GM23338 (cell line): Measurements from ENCODE around the gene GNAO1. TPM values are rescaled to one million over a fixed set of nuclear protein-coding genes. Genes with fewer than 3 reads are reported as not detected.

ENCODE experiments used
- ATAC-seq: fragments of 200-7000 bp; cut with Tn5 transposase; 3 replicates; pipeline ENCODE4 v1.9.1; 2020
- DNase-seq: peaks from one replicate; pipeline ENCODE4 v3.0.0-alpha.2; 2015; ENCODE audit warnings: low spot score
- H2AFZ ChIP-seq: fragments of 200-600 bp; sonication (generic); 2 replicates; pipeline ENCODE4 v1.8.0; 2016; ENCODE audit warnings: antibody characterized with exemption, mild to moderate bottlenecking, moderate library complexity
- H3F3A ChIP-seq: fragments of 200-600 bp; sonication (generic); replicated peaks from 2 replicates; pipeline ENCODE4 v1.8.0; 2017; ENCODE audit warnings: antibody characterized with exemption, mixed run types, low read depth
- H3K27ac ChIP-seq: fragments of 200-600 bp; sonication (generic); 2 replicates; pipeline ENCODE4 v1.6.1; 2016; ENCODE audit warnings: low read depth
- H3K27me3 ChIP-seq: fragments of 200-600 bp; sonication (generic); 2 replicates; pipeline ENCODE4 v1.8.0; 2016; ENCODE audit warnings: mild to moderate bottlenecking, mixed run types, moderate library complexity; ENCODE audit not compliant: insufficient read depth
- H3K36me3 ChIP-seq: fragments of 200-600 bp; sonication (generic); 2 replicates; pipeline ENCODE4 v1.8.0; 2016; ENCODE audit warnings: mild to moderate bottlenecking; ENCODE audit not compliant: insufficient read depth
- H3K4me1 ChIP-seq: fragments of 200-600 bp; sonication (generic); 2 replicates; pipeline ENCODE4 v1.8.0; 2016; ENCODE audit warnings: mild to moderate bottlenecking, moderate library complexity; ENCODE audit not compliant: insufficient read depth
- H3K4me2 ChIP-seq: fragments of 200-600 bp; sonication (generic); 2 replicates; pipeline ENCODE4 v1.7.1; 2017; ENCODE audit warnings: mixed run types
- H3K4me3 ChIP-seq: fragments of 200-600 bp; sonication (generic); 2 replicates; pipeline ENCODE4 v1.6.1; 2016; ENCODE audit warnings: mixed run types
- H3K79me2 ChIP-seq: fragments of 200-600 bp; sonication (generic); replicated peaks from 2 replicates; pipeline ENCODE4 v1.8.0; 2017; ENCODE audit warnings: mild to moderate bottlenecking; ENCODE audit not compliant: insufficient read depth
- H3K9me2 ChIP-seq: fragments of 200-600 bp; sonication (generic); 2 replicates; pipeline ENCODE4 v1.8.0; 2017; ENCODE audit not compliant: insufficient read depth
- H4K20me1 ChIP-seq: fragments of 200-600 bp; sonication (generic); replicated peaks from 2 replicates; pipeline ENCODE4 v1.8.0; 2017; ENCODE audit warnings: mild to moderate bottlenecking; ENCODE audit not compliant: insufficient read depth
- H3K27ac Mint-ChIP-seq: 2 replicates; pipeline ENCODE4 v1.8.0; 2020; ENCODE audit warnings: inconsistent platforms, mild to moderate bottlenecking, moderate library complexity, mixed read lengths
- H3K27me3 Mint-ChIP-seq: 3 replicates; pipeline ENCODE4 v1.8.0; 2022; ENCODE audit warnings: low read depth, mild to moderate bottlenecking, moderate library complexity, mixed read lengths, inconsistent platforms; ENCODE audit not compliant: insufficient read depth, poor library complexity
- H3K36me3 Mint-ChIP-seq: 3 replicates; pipeline ENCODE4 v1.8.0; 2021; ENCODE audit warnings: low read depth, mild to moderate bottlenecking, inconsistent platforms, moderate library complexity, mixed read lengths
- H3K4me1 Mint-ChIP-seq: 3 replicates; pipeline ENCODE4 v1.8.0; 2020; ENCODE audit warnings: mild to moderate bottlenecking, inconsistent platforms, mixed read lengths
- H3K4me3 Mint-ChIP-seq: 3 replicates; pipeline ENCODE4 v1.8.0; 2021; ENCODE audit warnings: moderate library complexity, mild to moderate bottlenecking, inconsistent platforms, mixed read lengths
- H3K9me3 Mint-ChIP-seq: 3 replicates; pipeline ENCODE4 v1.8.0; 2020; ENCODE audit warnings: moderate library complexity, mild to moderate bottlenecking, inconsistent platforms, mixed read lengths
- EZH2 ChIP-seq: fragments of 200-600 bp; sonication (generic); IDR thresholded peaks from one replicate; pipeline ENCODE4 v1.8.0; 2017; ENCODE audit warnings: antibody characterized with exemption, mild to moderate bottlenecking, low read depth; ENCODE audit not compliant: unreplicated experiment
- EZH2phosphoT487 ChIP-seq: fragments of 200-600 bp; sonication (generic); IDR thresholded peaks from one replicate; pipeline ENCODE4 v1.8.1; 2018; ENCODE audit warnings: antibody characterized with exemption; ENCODE audit not compliant: unreplicated experiment
- JUNB ChIP-seq: IDR thresholded peaks from one replicate; pipeline ENCODE4 v1.6.1; 2016; ENCODE audit warnings: antibody characterized with exemption; ENCODE audit not compliant: unreplicated experiment
- NANOG ChIP-seq: IDR thresholded peaks from 2 replicates; pipeline ENCODE4 v1.6.1; 2016; ENCODE audit warnings: antibody characterized with exemption, borderline replicate concordance
- POLR2AphosphoS5 ChIP-seq: IDR thresholded peaks from 2 replicates; pipeline ENCODE4 v1.6.1; 2016; ENCODE audit warnings: antibody characterized with exemption, low read depth
- REST ChIP-seq: IDR thresholded peaks from one replicate; pipeline ENCODE4 v1.6.1; 2018; ENCODE audit warnings: antibody characterized with exemption; ENCODE audit not compliant: unreplicated experiment
- STAT1 ChIP-seq: IDR thresholded peaks from one replicate; pipeline ENCODE4 v1.6.1; 2016; ENCODE audit warnings: antibody characterized with exemption; ENCODE audit not compliant: unreplicated experiment
- ZNF114 ChIP-seq: fragments of 250-450 bp; sonication (Bioruptor Pico); IDR thresholded peaks from 2 replicates; pipeline ENCODE4 v1.5.0; 2020; ENCODE audit warnings: mild to moderate bottlenecking, moderate library complexity
- ZNF331 ChIP-seq: fragments of 250-450 bp; sonication (Bioruptor Pico); IDR thresholded peaks from 2 replicates; pipeline ENCODE4 v1.5.0; 2020; ENCODE audit warnings: low read depth, mild to moderate bottlenecking, moderate library complexity
- polyA plus RNA-seq: library from polyadenylated mRNA; unstranded; fragments of >200 nt; fragmentation: Nextera tagmentation; extraction: Ambion mirVana; gene quantifications from 2 replicates; pipeline ENCODE4 v1.2.1, GENCODE V29; 2016
- total RNA-seq: library from RNA; depleted of rRNA; stranded (reverse); fragments of >200 nt; shearing (Covaris generic); gene quantifications from 2 replicates; pipeline ENCODE4 v1.2.3, GENCODE V29; 2014
- TF ChIP-seq, protein P1 (sequence below), 2 experiments: fragments of 200-600 bp in 1 of 2; sonication (generic) in 1 of 2; conservative IDR thresholded peaks; 2 replicates each; pipeline versions ENCODE4 v1.5.1 to v1.6.1; 2016 to 2017; ENCODE audit warnings: antibody characterized with exemption in 2 of 2, low read depth in 2 of 2, mild to moderate bottlenecking in 2 of 2, moderate library complexity in 1 of 2

GNAO1 gene
- total and polyA plus RNA-seq, 2 experiments from 2014 or later, result 6.5 to 24.8 TPM

DNA sequence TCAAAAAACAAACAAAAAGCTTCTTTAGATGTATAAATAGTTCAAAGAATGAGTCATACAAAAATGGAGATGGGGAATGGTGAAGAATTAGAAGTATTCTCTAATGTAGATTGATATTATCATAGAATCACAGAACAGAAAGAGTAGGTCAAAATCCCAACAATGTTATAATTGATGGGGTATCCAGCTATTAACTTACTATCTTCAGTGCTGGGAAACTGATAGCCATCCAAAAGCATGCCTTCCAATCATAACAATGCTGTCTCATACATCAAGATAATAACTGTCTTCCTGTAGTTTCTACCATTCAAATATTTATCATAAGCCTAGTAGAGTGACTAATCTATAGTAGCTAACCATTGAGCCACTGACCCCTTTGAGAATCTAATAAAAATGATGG lies 26.7 kb upstream of the GNAO1 start:
- Histone ChIP-seq H3K27ac (no peak overlapping the region), H4K20me1 (no peaks in the 10 kb centered on the region), H3K36me3 (no peaks in the 10 kb centered on the region), H2AFZ (no peak overlapping the region), H3F3A (no peaks in the 10 kb centered on the region), H3K4me1 (no peaks in the 10 kb centered on the region), H3K4me2 (no peak overlapping the region), H3K79me2 (no peaks in the 10 kb centered on the region), H3K27me3 (no peaks in the 10 kb centered on the region), H3K4me3 (no peak overlapping the region), H3K9me2 (peaks cover 6% of the 10 kb centered on the region; the same call in 1 of the 2 replicates)
- Mint-ChIP-seq H3K9me3 (no peaks in the 10 kb centered on the region), H3K4me3 (no peak overlapping the region), H3K36me3 (no peaks in the 10 kb centered on the region), H3K27ac (no peak overlapping the region), H3K27me3 (no peaks in the 10 kb centered on the region), H3K4me1 (no peaks in the 10 kb centered on the region)
- no peak for DNase-seq
- no peak for ATAC-seq
- no peak for TF ChIP-seq NANOG

- Mint-ChIP-seq H3K27me3 (no peaks in the 10 kb centered on the region), H3K27ac (no peak overlapping the region), H3K4me3 (no peak overlapping the region), H3K4me1 (no peaks in the 10 kb centered on the region), H3K9me3 (peaks cover 6% of the 10 kb centered on the region; the same call in 2 of the 3 replicates), H3K36me3 (no peaks in the 10 kb centered on the region)
- no peaks in the 10 kb centered on the region for H3K9me2 ChIP-seq
- H3F3A ChIP-seq, result no peaks in the 10 kb centered on the region
- H2AFZ ChIP-seq, result no peak overlapping the region
- no peak overlapping the region for H3K4me2 ChIP-seq
- DNase-seq (no peak), ATAC-seq (no peak)
- no peak overlapping the region for H3K27ac ChIP-seq
- no peaks in the 10 kb centered on the region for H3K27me3 ChIP-seq
- H3K36me3 ChIP-seq, result no peaks in the 10 kb centered on the region
- H3K4me3 ChIP-seq, result no peak overlapping the region
- no peaks in the 10 kb centered on the region for H3K4me1 ChIP-seq
- no peaks in the 10 kb centered on the region for H4K20me1 ChIP-seq
- no peak for TF ChIP-seq JUNB
- no peak for TF ChIP-seq STAT1
- no peak for TF ChIP-seq ZNF331
- TF ChIP-seq, protein P1, sequence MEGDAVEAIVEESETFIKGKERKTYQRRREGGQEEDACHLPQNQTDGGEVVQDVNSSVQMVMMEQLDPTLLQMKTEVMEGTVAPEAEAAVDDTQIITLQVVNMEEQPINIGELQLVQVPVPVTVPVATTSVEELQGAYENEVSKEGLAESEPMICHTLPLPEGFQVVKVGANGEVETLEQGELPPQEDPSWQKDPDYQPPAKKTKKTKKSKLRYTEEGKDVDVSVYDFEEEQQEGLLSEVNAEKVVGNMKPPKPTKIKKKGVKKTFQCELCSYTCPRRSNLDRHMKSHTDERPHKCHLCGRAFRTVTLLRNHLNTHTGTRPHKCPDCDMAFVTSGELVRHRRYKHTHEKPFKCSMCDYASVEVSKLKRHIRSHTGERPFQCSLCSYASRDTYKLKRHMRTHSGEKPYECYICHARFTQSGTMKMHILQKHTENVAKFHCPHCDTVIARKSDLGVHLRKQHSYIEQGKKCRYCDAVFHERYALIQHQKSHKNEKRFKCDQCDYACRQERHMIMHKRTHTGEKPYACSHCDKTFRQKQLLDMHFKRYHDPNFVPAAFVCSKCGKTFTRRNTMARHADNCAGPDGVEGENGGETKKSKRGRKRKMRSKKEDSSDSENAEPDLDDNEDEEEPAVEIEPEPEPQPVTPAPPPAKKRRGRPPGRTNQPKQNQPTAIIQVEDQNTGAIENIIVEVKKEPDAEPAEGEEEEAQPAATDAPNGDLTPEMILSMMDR (conservative IDR thresholded peaks at IDR 0.05; ENCODE audit: low read depth in 2 of 2), result no peak
- no peak for TF ChIP-seq NANOG
- no peak for TF ChIP-seq EZH2phosphoT487
- TF ChIP-seq EZH2, result no peak
- H3K79me2 ChIP-seq, result no peaks in the 10 kb centered on the region
Observed at GRCh38 chr16:56174411-56174810, 16.9 kb upstream of the GNAO1 start.

- ATAC-seq, result no peak
- no peak overlapping the region for H2AFZ ChIP-seq
- no peaks in the 10 kb centered on the region for H3K4me1 ChIP-seq
- TF ChIP-seq EZH2phosphoT487, result no peak
- TF ChIP-seq, protein P1 (conservative IDR thresholded peaks at IDR 0.05; ENCODE audit: low read depth in 2 of 2), result no peak
- TF ChIP-seq STAT1, result no peak
- no peak for TF ChIP-seq ZNF114 (CRISPR knock-in tag)
- no peak for TF ChIP-seq REST
- TF ChIP-seq JUNB, result no peak
- TF ChIP-seq POLR2AphosphoS5, result no peak
- no peak for TF ChIP-seq NANOG
Observed at GRCh38 chr16:56181401-56181800, 9.9 kb upstream of the GNAO1 start.

More at GRCh38 chr16:56181401-56181800, 9.9 kb upstream of the GNAO1 start:
- no peaks in the 10 kb centered on the region for H3K27me3 Mint-ChIP-seq
- H3K4me1 Mint-ChIP-seq, result no peaks in the 10 kb centered on the region
- no peaks in the 10 kb centered on the region for H3K36me3 Mint-ChIP-seq
- no peak overlapping the region for H3K4me3 ChIP-seq
- no peaks in the 10 kb centered on the region for H3K36me3 ChIP-seq
- no peak overlapping the region for H3K4me2 ChIP-seq
- peaks cover 14% of the 10 kb centered on the region; the same call in 2 of the 3 replicates for H3K9me3 Mint-ChIP-seq
- no peaks in the 10 kb centered on the region for H3K27me3 ChIP-seq
- H4K20me1 ChIP-seq, result no peaks in the 10 kb centered on the region
- H3K4me3 Mint-ChIP-seq, result no peak overlapping the region
- H3K9me2 ChIP-seq, result no peaks in the 10 kb centered on the region
- H3K27ac ChIP-seq, result no peak overlapping the region
- H3F3A ChIP-seq, result no peaks in the 10 kb centered on the region
- no peak overlapping the region for H3K27ac Mint-ChIP-seq
- no peak for DNase-seq
- no peaks in the 10 kb centered on the region for H3K79me2 ChIP-seq
